BLaER1 (cell line): ENCODE results near the gene PHYKPL.

Experiments used
- H3K27ac ChIP-seq: shearing (Covaris generic); formaldehyde crosslinking; 2 replicates; pipeline ENCODE4 v1.8.1; 2022
- H3K27me3 ChIP-seq: shearing (Covaris generic); formaldehyde crosslinking; 2 replicates; pipeline ENCODE4 v1.8.1; 2022
- H3K36me3 ChIP-seq: shearing (Covaris generic); formaldehyde crosslinking; 2 replicates; pipeline ENCODE4 v1.8.1; 2022
- H3K4me1 ChIP-seq: shearing (Covaris generic); formaldehyde crosslinking; 2 replicates; pipeline ENCODE4 v1.8.1; 2022
- H3K4me2 ChIP-seq: shearing (Covaris generic); formaldehyde crosslinking; 2 replicates; pipeline ENCODE4 v1.8.1; 2022
- H3K4me3 ChIP-seq: shearing (Covaris generic); formaldehyde crosslinking; 2 replicates; pipeline ENCODE4 v1.8.1; 2022
- H3K9ac ChIP-seq: shearing (Covaris generic); formaldehyde crosslinking; 2 replicates; pipeline ENCODE4 v1.8.1; 2022
- H3K9me3 ChIP-seq: shearing (Covaris generic); formaldehyde crosslinking; 2 replicates; pipeline ENCODE4 v1.8.1; 2022
- H4K20me1 ChIP-seq: shearing (Covaris generic); formaldehyde crosslinking; 2 replicates; pipeline ENCODE4 v1.8.1; 2022
- Cebpa-rat ChIP-seq: shearing (Covaris generic); IDR thresholded peaks from 2 replicates; pipeline ENCODE4 v1.8.1; 2022

The PHYKPL gene

GRCh38 chr5:178218237-178218776, 14.3 kb downstream of the PHYKPL start:
- H3K4me1 ChIP-seq, result peaks cover 10% of the 10 kb centered on the region; the same call in 1 of the 2 replicates
- no peak overlapping the region for H3K27ac ChIP-seq
- no peak for TF ChIP-seq Cebpa-rat
- peaks cover 92% of the 10 kb centered on the region for H3K36me3 ChIP-seq
- no peaks in the 10 kb centered on the region for H3K27me3 ChIP-seq
- H3K9me3 ChIP-seq, result no peaks in the 10 kb centered on the region
- H3K4me3 ChIP-seq, result no peak overlapping the region
- no peak overlapping the region for H3K4me2 ChIP-seq
- peaks cover 84% of the 10 kb centered on the region for H4K20me1 ChIP-seq
- no peak overlapping the region for H3K9ac ChIP-seq

GRCh38 chr5:178216779-178217178, 15.8 kb downstream of the PHYKPL start:
- Histone ChIP-seq H3K4me2 (no peak overlapping the region), H3K9ac (no peak overlapping the region), H3K9me3 (no peaks in the 10 kb centered on the region), H3K36me3 (peaks cover 92% of the 10 kb centered on the region), H4K20me1 (peaks cover 84% of the 10 kb centered on the region), H3K4me3 (no peak overlapping the region), H3K27me3 (no peaks in the 10 kb centered on the region), H3K4me1 (peaks cover 10% of the 10 kb centered on the region; the same call in 1 of the 2 replicates), H3K27ac (no peak overlapping the region)
- TF ChIP-seq Cebpa-rat, result no peak

GRCh38 chr5:178216088-178216534, 16.5 kb downstream of the PHYKPL start:
- Histone ChIP-seq H3K27me3 (no peaks in the 10 kb centered on the region), H3K36me3 (peaks cover 92% of the 10 kb centered on the region)

GRCh38 chr5:178215280-178216002, 17.2 kb downstream of the PHYKPL start:
- Histone ChIP-seq H3K27ac (no peak overlapping the region), H3K9ac (no peak overlapping the region), H4K20me1 (peaks cover 84% of the 10 kb centered on the region), H3K4me3 (no peak overlapping the region), H3K36me3 (peaks cover 92% of the 10 kb centered on the region), H3K27me3 (no peaks in the 10 kb centered on the region), H3K4me2 (no peak overlapping the region), H3K9me3 (no peaks in the 10 kb centered on the region), H3K4me1 (peaks cover 10% of the 10 kb centered on the region; the same call in 1 of the 2 replicates)
- no peak for TF ChIP-seq Cebpa-rat

More at GRCh38 chr5:178216088-178216534, 16.5 kb downstream of the PHYKPL start:
- Histone ChIP-seq H3K4me1 (peaks cover 10% of the 10 kb centered on the region; the same call in 1 of the 2 replicates), H3K9me3 (no peaks in the 10 kb centered on the region), H4K20me1 (peaks cover 84% of the 10 kb centered on the region), H3K9ac (no peak overlapping the region), H3K27ac (no peak overlapping the region), H3K4me2 (no peak overlapping the region), H3K4me3 (no peak overlapping the region)
- no peak for TF ChIP-seq Cebpa-rat

GRCh38 chr5:178214160-178214803, 18.3 kb downstream of the PHYKPL start:
- Histone ChIP-seq H3K36me3 (peaks cover 92% of the 10 kb centered on the region), H3K9ac (no peak overlapping the region), H4K20me1 (peaks cover 84% of the 10 kb centered on the region)

GRCh38 chr5:178213748-178214151, 18.9 kb downstream of the PHYKPL start:
- no peaks in the 10 kb centered on the region for H3K27me3 ChIP-seq
- peaks cover 10% of the 10 kb centered on the region; the same call in 1 of the 2 replicates for H3K4me1 ChIP-seq
- H3K4me2 ChIP-seq, result no peak overlapping the region
- no peak overlapping the region for H3K9ac ChIP-seq
- peaks cover 88% of the 10 kb centered on the region for H4K20me1 ChIP-seq
- H3K4me3 ChIP-seq, result no peak overlapping the region
- TF ChIP-seq Cebpa-rat, result no peak
- H3K9me3 ChIP-seq, result no peaks in the 10 kb centered on the region
- no peak overlapping the region for H3K27ac ChIP-seq
- peaks cover 96% of the 10 kb centered on the region for H3K36me3 ChIP-seq

More at GRCh38 chr5:178214160-178214803, 18.3 kb downstream of the PHYKPL start:
- TF ChIP-seq Cebpa-rat, result no peak
- Histone ChIP-seq H3K27me3 (no peaks in the 10 kb centered on the region), H3K4me1 (peaks cover 10% of the 10 kb centered on the region; the same call in 1 of the 2 replicates), H3K4me3 (no peak overlapping the region), H3K4me2 (no peak overlapping the region), H3K27ac (no peak overlapping the region), H3K9me3 (no peaks in the 10 kb centered on the region)

- Histone ChIP-seq H3K36me3 (peaks cover 97% of the 10 kb centered on the region), H4K20me1 (peaks cover 90% of the 10 kb centered on the region), H3K9me3 (no peaks in the 10 kb centered on the region), H3K27ac (no peak overlapping the region), H3K4me3 (no peak overlapping the region), H3K4me1 (peaks cover 13% of the 10 kb centered on the region), H3K27me3 (no peaks in the 10 kb centered on the region), H3K9ac (no peak overlapping the region), H3K4me2 (no peak overlapping the region)
- no peak for TF ChIP-seq Cebpa-rat
Measured at GRCh38 chr5:178213003-178213461, 19.6 kb downstream of the PHYKPL start.

- H3K36me3 ChIP-seq, result peaks cover 100% of the 10 kb centered on the region
- H3K27me3 ChIP-seq, result no peaks in the 10 kb centered on the region
- no peak overlapping the region for H3K4me3 ChIP-seq
- H4K20me1 ChIP-seq, result peaks cover 95% of the 10 kb centered on the region
- H3K27ac ChIP-seq, result no peak overlapping the region
- H3K4me1 ChIP-seq, result peaks cover 19% of the 10 kb centered on the region
- no peak for TF ChIP-seq Cebpa-rat
- no peak overlapping the region for H3K4me2 ChIP-seq
- H3K9me3 ChIP-seq, result no peaks in the 10 kb centered on the region
- no peak overlapping the region for H3K9ac ChIP-seq
Measured at GRCh38 chr5:178212241-178213002, 20.2 kb downstream of the PHYKPL start.
